Measurements from ENCODE around the gene HNF1B. TPM values are rescaled to one million over a fixed set of nuclear protein-coding genes. Genes with fewer than 3 reads are reported as not detected.

Gene HNF1B
- total RNA-seq (2014; rRNA removed; shearing (Covaris generic)) = not detected in 2 replicates
- not detected in 2 replicates for total RNA-seq (2022)
- Bru-seq, nascent RNA = not detected
- BruChase-seq, experiment 1, labeled RNA remaining after a 6-hour chase = not detected
- BruChase-seq, experiment 2, labeled RNA remaining after a 2-hour chase = not detected
- long read RNA-seq = 0 reads

GRCh38 chr17:37744961-37745800, at the start of gene HNF1B:
Gene HNF1B, minus strand, starts transcription at chr17:37745059. Its CDS starts 175 bp downstream, at chr17:37744884.
- no TSS peak for BruUV-seq (replicated peaks)
- Histone ChIP-seq H3K36me3 (ENCODE audit: insufficient read depth, low read length) (no peaks in the 10 kb centered on the region), H3K4me2 (ENCODE audit: low read length) (no peak within 1 kb of the TSS), H3K4me3 (ENCODE audit: low read depth, low read length, poor library complexity, severe bottlenecking) (no peak within 1 kb of the TSS), H2AFZ (ENCODE audit: low read length) (no peak within 1 kb of the TSS), H3K9me3 (ENCODE audit: low read length) (no peaks in the 10 kb centered on the region), H3K79me2 (ENCODE audit: insufficient read depth, low read depth, low read length) (no peaks in the 10 kb centered on the region), H3K9me2 (ENCODE audit: insufficient read depth, low read length) (no peaks in the 10 kb centered on the region), H3K4me1 (ENCODE audit: insufficient read depth, low read length, poor library complexity, severe bottlenecking) (no peaks in the 10 kb centered on the region), H4K20me1 (ENCODE audit: insufficient read depth, low read length) (no peaks in the 10 kb centered on the region), H3K27ac (ENCODE audit: low read depth, low read length, poor library complexity, severe bottlenecking) (no peak within 1 kb of the TSS)
- no peak for TF ChIP-seq EZH2phosphoT487 (IDR thresholded peaks at IDR 0.05; ENCODE audit: borderline replicate concordance, low read depth, low read length)
- TF ChIP-seq CTCF (conservative IDR thresholded peaks at IDR 0.05; ENCODE audit: low read length) = no peak
- DNase-seq (ENCODE audit: low spot score) = no peak
- intact Hi-C loops (cut with micrococcal nuclease; ENCODE audit: unreplicated experiment) = no loop called here
- ChIA-PET POLR2A (no interaction called here), CTCF (ENCODE audit: unreplicated experiment) (no interaction called here)

- Histone ChIP-seq H3K36me3 (ENCODE audit: insufficient read depth, low read length) (no peaks in the 10 kb centered on the region), H3K9me2 (ENCODE audit: insufficient read depth, low read length) (no peaks in the 10 kb centered on the region; the same call in 1 of the 2 replicates), H3K4me1 (ENCODE audit: insufficient read depth, low read length, poor library complexity, severe bottlenecking) (no peaks in the 10 kb centered on the region), H4K20me1 (ENCODE audit: insufficient read depth, low read length) (no peaks in the 10 kb centered on the region), H3K79me2 (ENCODE audit: insufficient read depth, low read depth, low read length) (no peaks in the 10 kb centered on the region), H2AFZ (ENCODE audit: low read length) (no peak overlapping the region), H3K9me3 (ENCODE audit: low read length) (no peaks in the 10 kb centered on the region), H3K4me3 (ENCODE audit: low read depth, low read length, poor library complexity, severe bottlenecking) (no peak overlapping the region), H3K27ac (ENCODE audit: low read depth, low read length, poor library complexity, severe bottlenecking) (no peak overlapping the region), H3K4me2 (ENCODE audit: low read length) (no peak overlapping the region)
- CTCF ChIA-PET (ENCODE audit: unreplicated experiment) = no interaction called here
- TF ChIP-seq CTCF (conservative IDR thresholded peaks at IDR 0.05; ENCODE audit: low read length) = no peak
- TF ChIP-seq EZH2phosphoT487 (IDR thresholded peaks at IDR 0.05; ENCODE audit: borderline replicate concordance, low read depth, low read length) = no peak
- intact Hi-C loops (cut with micrococcal nuclease; ENCODE audit: unreplicated experiment) = no loop called here
- BruUV-seq (replicated peaks) = no TSS peak
- no peak for DNase-seq (ENCODE audit: low spot score)
- POLR2A ChIA-PET = interaction anchor here (0.7 kb wide), 1 partner anchor 97 kb away, joined by 3 read pairs; no protein-coding TSS in a partner anchor
Measured at GRCh38 chr17:37792787-37793186, 47.9 kb upstream of the HNF1B start.
